Stimulated activated CD8-positive, alpha-beta memory T cell treated with anti-CD3 and anti-CD28 coated beads, Interleukin-12 subunit alpha, Interleukin-12 subunit beta, amount 100 ng/mL, for 4 hours (primary cell): Measurements from ENCODE around the gene USP38.
"Not testable (repeated sequence)": the region's sequence is repeated elsewhere in the genome, so short reads cannot be mapped to it uniquely, and the experiment has no call there.

ENCODE experiments used
- DNase-seq: peaks from one replicate; pipeline ENCODE4 v3.0.0-alpha.2; 2020; ENCODE audit warnings: low read depth

USP38 gene

DNA sequence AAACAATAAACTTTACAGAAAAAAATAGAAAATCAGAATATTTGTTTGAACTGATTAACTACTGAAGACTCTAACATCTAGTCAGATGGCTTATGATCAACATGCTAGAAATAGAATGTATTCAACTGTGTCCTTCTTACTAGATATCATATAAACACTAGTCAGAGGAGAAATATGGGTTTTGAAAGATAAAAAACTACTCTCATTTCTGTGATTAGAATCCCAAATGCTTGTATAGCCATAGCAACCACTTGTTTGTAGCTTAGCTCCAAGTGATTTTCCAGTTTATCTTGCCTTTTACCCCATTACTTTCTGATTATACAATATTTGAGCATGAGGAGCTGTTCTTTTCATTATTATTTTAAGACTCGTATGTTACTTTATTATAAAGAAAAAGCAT is 31.2 kb downstream of the USP38 start:
- DNase-seq, result no peak

GRCh38 chr4:143224255-143224654 is 39.5 kb downstream of the USP38 start:
- no peak for DNase-seq

DNA sequence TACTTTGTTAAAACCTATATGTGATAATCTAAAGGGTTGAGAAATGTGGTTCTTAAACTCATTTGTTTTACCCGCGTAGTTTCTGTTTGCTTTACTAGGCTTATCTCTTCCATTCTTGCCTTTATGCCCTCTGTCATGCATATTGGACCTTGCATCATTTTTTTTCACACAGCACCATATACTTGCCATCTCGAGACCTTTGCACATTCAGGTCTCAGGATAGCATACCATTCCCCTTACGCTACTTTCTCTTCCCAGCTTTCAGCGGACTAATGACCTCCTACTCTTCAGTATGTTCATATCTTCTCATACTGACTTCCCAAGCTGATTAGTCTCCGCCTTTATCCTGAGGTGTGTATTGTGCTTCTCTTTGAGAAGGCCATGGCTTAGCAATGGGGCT is 40.5 kb downstream of the USP38 start:
- no peak for DNase-seq

DNA sequence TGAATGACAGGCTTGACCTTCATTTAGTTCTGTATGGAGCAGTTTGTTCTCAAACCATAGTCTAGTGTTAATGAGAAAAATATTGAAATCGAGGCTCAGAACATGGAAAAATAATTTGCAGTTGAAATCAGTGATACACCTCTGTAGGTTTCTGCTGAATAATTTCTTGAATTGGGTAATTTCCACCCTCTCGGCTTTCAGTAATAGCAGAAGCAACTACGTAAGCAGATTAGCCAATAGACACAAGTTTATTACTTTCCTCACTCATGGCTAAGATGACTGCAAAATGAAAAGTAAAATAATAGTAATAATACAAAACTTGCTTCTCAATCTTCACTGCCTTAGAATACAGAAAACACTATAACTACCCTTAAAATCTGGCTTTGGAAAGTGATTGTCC is 46.0 kb downstream of the USP38 start:
- no peak for DNase-seq

DNA sequence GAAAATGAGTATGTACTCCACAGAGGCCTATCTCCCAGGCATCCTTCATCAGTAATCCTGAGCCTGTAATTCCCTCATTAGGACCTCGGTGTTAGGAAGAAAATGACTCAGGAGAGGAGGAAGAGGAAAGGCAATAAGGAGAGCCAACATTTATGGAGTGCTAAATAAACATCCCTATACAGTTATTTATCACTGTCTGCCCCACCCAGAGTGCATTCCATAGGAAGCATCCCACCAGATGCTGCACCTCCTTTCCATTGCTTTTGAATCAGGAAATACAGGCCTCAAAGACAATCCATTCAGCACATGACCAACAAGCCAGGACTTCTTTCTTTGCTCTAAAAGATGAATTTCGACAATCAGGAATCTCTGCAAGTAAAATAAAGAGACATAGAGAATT is 47.6 kb downstream of the USP38 start:
- DNase-seq, result no peak

DNA sequence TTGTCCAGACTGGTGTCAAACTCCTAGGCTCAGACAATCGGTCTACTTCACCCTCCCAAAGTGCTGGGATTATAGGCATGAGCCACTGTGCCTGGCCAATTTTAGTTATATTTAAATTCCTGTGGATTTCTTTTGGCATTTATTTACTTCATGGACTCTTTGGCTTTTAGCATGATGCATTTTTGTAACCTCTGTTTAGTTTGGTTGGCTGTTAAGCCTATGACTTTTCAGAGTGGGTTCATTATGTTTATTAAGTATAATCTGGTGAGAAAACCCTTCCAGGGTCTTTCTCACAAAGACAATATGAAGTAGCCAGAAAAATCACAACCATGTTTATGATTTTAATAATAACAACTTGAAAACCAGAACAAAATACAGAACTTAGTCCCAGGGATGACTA is 49.4 kb downstream of the USP38 start:
- no peak for DNase-seq

- not testable (repeated sequence) for DNase-seq
Measured at GRCh38 chr4:143237195-143237594, 52.5 kb downstream of the USP38 start.

- no peak for DNase-seq
Measured at GRCh38 chr4:143240939-143241679, 56.4 kb downstream of the USP38 start.

GRCh38 chr4:143241892-143242291 is 57.2 kb downstream of the USP38 start:
- DNase-seq, result no peak

DNA sequence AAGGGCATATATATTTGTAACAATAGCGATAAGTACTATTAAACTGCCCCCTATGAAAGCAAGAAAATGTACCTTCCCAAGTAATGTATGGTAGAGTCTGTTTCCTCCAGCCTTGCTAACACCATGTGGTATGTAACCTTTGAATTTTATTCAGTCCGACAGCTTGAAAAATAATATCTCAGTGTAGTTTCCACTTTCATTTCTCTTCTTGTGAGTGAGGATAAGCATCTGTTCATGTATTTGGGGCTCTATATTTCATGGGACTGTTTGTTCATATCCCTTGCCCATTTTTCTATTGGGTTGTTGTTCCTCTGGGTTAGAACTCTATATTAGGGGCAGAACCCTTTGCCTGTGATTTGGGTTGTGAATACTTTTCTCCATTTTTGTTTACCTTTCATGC is 58.3 kb downstream of the USP38 start:
- DNase-seq, result no peak

- no peak for DNase-seq
Measured at GRCh38 chr4:143246977-143247376, 62.3 kb downstream of the USP38 start.

GRCh38 chr4:143247866-143248265 is 63.1 kb downstream of the USP38 start:
- no peak for DNase-seq

DNA sequence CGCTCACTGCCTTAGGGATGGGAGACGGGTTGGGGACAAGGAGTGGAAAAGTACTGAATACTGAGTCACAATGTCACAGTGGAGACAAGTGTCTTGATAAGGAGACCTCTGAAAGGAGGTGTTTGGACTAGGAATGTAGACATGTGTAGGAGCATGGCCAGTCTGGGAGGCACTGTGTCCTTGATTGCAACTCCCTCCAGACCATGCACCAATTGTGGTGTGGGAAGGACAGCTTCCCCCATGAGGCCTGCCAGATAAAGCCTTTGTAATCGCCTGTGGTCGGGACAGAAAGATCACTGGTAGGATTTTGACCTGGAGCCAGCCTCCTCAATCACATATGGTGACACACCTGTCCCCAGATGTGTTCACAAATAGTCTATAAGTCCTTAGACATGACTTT is 64.1 kb downstream of the USP38 start:
- no peak for DNase-seq

DNA sequence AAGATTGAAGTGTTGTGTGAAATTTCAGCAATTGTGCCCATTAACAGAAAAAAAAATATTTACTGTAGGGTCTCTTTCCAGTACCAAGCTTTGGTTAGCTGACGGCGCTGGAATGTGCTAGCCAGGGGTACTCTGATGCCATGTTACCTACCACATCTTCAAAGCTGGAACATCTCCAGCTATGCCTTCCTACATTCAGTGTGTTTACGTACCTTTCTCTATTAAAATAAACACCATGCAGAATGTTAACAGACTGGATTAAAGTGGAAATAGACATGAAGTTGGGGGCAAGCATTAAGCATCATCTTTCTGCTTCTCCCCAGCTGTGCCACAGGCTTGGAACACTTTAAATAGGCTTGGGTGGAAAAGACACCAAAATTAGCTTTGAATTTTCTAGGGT is 65.9 kb downstream of the USP38 start:
- no peak for DNase-seq

DNA sequence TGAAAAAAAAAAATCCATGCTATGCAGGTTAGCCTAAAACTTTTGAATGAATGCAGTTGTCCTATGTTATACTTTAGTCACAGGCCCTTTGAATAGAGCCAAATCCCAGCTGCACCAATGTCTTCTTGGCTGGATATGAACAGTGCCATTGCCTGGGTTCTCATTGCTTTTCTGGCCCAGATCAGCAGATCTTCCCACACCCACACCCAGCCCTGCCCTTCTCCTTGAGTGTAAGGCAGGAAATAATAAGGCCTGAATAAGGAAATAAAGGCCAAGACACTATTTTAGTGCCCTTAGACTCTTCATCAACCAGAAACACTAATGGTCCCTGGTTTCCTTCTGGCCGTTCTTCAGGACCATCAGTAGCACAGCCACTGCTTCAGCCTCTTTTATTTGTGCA is 66.6 kb downstream of the USP38 start:
- no peak for DNase-seq

- no peak for DNase-seq
Measured at GRCh38 chr4:143251779-143252178, 67.1 kb downstream of the USP38 start.

DNA sequence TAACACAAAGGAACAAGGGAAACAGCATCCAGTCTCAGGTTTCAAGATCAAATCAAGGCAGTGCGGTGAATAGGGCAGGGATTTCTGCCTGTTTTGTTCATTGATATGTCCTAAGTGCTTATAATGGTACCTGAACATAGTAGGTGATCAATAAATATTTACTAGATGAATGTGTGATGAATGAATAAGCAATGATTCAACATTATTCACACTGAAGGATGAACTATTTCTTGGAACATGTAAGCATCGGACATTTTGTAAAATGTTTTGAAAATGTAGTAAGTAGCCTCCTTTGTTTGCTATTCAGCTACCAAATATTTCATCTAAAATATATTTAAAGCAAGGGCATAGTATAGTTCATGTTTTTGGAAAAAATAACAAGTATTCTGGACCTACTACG is 67.8 kb downstream of the USP38 start:
- DNase-seq, result no peak

GRCh38 chr4:143253166-143253565 is 68.4 kb downstream of the USP38 start:
- no peak for DNase-seq

- DNase-seq, result no peak
Measured at GRCh38 chr4:143254491-143255226, 69.9 kb downstream of the USP38 start.

DNA sequence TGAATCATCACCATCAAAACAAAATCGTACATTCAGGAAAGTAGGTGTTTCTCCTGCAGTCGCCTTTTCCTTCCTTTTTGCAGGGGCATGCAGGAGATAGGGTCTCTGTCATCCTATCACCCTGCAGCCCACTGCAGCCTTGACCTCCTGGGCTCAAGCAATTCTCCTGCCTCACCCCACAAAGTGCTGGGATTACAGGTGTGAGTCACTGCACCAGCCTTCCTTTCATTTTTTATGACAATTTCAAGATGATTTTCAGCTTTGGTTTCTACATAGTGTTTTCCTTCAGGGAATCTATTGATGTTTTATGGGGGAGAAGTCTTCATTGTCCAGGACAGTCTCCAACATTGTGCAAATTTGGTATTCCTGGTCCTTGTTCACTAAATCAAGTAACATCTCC is 71.7 kb downstream of the USP38 start:
- DNase-seq, result no peak

DNA sequence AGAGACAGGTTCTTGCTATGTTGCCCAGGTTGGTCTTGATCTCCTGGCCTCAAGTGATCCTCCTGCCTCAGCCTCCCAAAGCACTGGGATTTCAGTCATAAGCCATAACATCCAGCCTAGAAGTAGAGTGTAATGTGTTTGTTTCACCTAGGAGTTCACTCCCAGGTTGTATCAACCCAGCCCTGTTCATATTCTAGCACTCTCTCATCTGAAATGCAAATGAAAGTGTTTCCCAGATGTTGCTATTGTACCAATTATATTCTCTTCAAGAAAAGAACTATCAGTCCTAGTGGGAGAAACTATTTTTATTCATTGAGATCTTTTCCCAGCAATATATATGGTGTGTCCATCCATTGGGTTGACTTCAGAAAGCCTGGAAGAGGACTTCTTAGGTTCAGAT is 72.6 kb downstream of the USP38 start:
- no peak for DNase-seq

DNA sequence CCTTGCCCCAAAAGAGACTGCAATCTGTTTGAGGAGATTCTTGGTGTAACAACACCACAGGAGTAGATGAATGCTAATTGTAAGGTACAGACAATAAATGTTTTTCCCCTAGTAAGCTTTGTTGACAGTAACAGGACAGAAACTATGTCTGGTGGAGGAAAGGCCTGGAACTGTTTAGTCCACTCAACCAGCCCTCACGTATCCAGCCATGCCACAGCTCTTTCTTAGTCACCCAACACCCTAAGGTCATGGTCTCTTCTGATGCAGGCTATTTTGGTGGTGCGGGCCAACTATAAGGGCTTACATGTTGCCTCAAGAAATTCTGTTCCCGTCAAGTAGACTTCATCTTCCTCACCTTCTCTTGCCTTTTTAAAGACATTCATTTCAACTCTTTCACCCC is 76.0 kb downstream of the USP38 start:
- DNase-seq, result no peak

DNA sequence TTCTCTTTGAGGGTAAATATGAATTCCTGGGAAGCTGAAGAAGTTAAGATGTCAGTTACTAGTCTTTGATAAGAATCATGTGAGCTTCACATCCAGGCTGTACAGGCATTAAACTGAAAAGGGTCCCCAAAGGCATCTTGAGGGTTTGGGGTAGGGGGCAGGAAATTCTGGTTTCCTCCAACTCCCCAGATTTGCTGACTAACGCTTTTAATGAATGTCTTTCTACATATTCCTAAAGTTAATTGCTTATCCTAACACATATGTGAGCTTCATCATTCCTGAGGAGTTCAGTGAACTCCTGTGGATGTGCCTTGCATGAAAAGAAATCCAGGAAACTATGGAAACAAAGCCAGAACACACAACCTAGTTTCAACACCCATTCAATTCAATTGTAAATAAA is 78.1 kb downstream of the USP38 start:
- DNase-seq, result no peak

- DNase-seq, result not testable (repeated sequence)
Measured at GRCh38 chr4:143267690-143268089, 83.0 kb downstream of the USP38 start.
